ENCODE results near the gene CTAGE4.
"Not testable (repeated sequence)": the region's sequence is repeated elsewhere in the genome, so short reads cannot be mapped to it uniquely, and the experiment has no call there.

DNA sequence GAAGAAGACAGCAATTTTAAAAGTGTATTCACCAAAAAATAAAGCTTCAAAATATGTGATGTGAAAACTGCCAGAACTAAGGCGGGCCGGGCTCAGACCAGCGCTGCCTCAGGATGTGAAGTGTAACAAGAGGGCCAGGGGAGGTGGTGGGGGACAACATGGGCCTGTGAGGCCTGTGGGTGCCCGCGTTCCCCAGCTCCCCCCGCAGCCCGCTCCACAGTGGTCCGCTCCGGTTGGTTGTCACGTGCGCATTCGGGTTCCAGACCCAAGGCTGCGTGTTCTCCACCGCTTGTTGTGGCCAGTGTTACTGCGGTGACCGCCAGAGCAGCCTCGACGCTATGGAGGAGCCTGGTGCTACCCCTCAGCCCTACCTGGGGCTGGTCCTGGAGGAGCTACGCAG is at the start of gene CTAGE4:
- TF ChIP-seq CTCF (IDR thresholded peaks at IDR 0.05; ENCODE audit: insufficient read depth, low read depth, low read length); EZH2 (IDR thresholded peaks at IDR 0.05; ENCODE audit: insufficient read depth, low read length): not testable (repeated sequence)

Measured in astrocyte (in vitro differentiated cells and primary cell).